NCI-H128 (cell line): ENCODE measurements around the gene PYY.
"Not testable (repeated sequence)": the region's sequence is repeated elsewhere in the genome, so short reads cannot be mapped to it uniquely, and the experiment has no call there.

ENCODE experiments used
- DNase-seq: peaks from one replicate; lab custom pipeline; 2025; ENCODE audit not compliant: unreplicated experiment; lab: John Stamatoyannopoulos, UW

Gene PYY

GRCh38 chr17:43979011-43979410 lies 25.3 kb upstream of the PYY start:
- DNase-seq: no peak

GRCh38 chr17:43978078-43978477 lies 24.3 kb upstream of the PYY start:
- DNase-seq: no peak

- DNase-seq: no peak
These were observed 23.5 kb upstream of the PYY start for GRCh38 chr17:43976963-43977837.

DNA sequence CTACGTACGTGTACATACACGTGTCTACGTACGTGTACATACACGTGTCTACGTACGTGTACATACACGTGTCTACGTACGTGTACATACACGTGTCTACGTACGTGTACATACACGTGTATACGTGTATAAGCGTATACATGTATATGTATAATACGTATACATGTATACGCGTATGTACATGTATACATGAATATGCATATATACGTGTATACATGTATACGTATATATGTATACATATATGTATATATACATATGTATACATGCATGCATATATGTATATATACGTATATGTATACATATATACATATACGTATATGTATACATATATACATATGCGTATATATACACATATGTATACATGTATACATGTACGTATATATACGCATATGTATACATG lies 22.2 kb upstream of the PYY start:
- no peak for DNase-seq

DNA sequence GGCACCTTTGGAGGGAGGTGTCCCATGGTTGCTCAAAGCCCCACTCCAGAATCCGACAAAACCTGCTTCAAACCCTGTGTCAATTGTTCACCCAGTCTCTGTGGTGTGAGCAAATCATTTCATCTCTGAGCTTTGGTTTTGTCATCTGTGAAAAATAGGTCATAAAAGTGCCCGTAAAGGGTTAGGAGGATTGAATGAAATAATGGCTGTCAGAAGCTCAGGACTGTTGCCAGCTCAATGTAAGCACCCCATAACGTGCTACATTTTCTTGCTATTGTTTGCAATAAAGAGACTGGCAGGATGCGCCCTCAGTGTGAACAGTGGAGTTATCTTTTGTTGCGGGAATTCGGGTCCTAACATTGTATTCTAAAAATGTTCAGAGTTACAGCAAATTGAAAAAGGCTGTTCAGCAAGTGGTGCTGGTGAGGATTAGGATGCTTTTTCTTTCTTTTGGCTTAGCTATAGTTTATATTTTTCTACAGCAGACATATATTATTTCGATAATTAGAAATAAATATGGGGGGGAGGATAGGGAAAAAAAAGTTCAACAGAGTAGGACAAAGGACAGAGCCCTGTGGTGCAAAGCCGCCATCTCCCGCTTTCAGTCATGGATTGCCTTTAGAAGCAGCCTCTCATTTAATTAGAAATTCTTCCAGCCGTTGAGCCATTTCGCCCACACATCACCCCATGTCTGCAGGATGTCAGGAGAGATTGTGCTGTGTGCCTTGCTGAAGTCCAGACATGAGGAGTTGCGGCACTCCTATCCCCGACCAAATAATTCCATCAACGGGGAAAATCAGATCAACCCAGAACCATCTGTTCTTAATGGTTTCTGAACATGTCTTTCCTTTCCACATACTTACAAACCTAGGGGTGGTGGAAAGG lies 20.9 kb upstream of the PYY start:
- DNase-seq: no peak

- DNase-seq: not testable (repeated sequence)
These were observed 18.9 kb upstream of the PYY start for GRCh38 chr17:43972444-43973212.

GRCh38 chr17:43971436-43971835 lies 17.7 kb upstream of the PYY start:
- not testable (repeated sequence) for DNase-seq

DNA sequence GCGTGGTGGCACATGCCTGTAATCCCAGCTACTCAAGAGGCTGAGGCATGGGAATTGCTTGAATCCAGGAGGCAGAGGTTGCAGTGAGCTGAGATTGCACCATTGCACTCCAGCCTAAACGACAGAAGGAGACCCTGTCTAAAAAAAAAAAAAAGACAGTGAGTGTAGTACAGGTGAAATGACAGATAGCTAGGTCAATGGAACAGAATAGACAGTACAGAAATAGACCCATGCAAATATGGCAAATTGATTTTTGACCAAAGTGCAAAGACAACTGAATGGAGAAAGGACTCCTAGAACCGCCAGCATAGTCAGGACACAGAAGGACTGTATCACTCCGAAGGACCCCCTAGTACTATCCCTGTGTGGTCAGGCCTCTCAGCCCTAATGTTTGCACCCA lies 16.6 kb upstream of the PYY start:
- DNase-seq: no peak

DNA sequence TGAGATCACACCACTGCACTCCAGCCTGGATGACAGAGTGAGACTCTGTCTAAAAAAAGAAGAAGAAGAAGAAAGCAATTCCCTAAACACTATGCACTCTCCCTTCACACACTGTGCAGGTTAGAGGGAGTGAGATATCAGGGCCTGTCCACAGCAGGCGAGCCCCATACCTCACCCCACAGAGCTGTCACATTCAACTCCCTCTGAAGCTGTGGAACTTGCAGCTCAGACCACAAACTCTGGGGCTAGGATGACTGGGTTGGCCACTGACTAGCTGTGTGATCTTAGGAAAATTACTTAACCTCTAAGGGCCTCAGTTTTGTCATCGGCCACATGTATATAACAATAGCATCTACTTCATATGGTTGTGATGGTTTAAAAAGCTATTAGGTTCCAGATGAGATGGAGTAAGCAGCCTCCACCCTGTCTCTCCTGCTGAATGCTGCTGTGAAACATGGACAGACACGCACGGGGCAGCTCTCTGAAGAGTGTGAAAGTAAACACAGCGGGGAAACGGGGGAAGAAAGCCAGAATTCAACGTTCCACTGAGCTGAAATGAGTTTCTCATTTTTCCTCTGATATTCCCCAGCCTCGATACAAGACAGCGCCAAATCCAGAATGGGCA lies 13.6 kb upstream of the PYY start:
- DNase-seq: no peak

GRCh38 chr17:43966276-43966675 lies 12.5 kb upstream of the PYY start:
- no peak for DNase-seq

- no peak for DNase-seq
These were observed 8.7 kb upstream of the PYY start for GRCh38 chr17:43962479-43962878.

DNA sequence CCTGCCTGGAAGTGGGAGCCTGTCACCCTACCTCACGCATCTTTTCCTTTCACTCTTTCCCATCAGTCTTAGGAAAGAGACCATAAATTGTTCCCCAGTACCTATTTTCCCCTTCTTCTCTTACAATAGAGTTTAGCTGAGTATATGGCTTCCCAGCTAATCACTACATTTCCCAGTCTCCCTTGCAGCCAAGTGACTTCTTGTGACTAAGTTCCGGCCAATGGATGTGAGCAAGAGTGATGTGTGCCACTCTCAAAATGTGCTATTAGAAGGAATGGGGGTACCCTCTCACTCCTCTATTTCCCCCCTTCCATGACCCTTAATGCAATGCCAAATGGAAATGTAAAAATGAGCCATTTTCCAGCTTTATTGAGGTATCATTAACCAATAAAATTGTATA lies 8.2 kb upstream of the PYY start:
- no peak for DNase-seq

DNA sequence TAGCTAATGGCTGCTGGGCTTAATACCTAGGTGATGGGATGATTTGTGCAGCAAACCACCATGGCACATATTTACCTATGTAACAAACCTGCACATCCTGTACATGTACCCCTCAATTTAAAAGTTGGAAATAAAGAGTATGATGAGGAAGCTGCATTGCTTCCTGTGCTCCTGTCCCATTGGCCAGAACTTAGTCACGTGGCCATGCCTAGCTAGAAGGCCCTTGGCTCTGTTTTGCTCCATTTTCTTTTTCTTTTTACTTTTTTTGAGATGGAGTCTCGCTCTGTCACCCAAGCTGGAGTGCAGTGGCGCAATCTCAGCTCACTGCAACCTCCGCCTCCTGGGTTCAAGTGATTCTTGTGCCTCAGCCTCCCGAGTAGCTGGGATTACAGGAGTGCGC lies 7.6 kb upstream of the PYY start:
- not testable (repeated sequence) for DNase-seq

- no peak for DNase-seq
These were observed 5.1 kb upstream of the PYY start for GRCh38 chr17:43958748-43959352.

DNA sequence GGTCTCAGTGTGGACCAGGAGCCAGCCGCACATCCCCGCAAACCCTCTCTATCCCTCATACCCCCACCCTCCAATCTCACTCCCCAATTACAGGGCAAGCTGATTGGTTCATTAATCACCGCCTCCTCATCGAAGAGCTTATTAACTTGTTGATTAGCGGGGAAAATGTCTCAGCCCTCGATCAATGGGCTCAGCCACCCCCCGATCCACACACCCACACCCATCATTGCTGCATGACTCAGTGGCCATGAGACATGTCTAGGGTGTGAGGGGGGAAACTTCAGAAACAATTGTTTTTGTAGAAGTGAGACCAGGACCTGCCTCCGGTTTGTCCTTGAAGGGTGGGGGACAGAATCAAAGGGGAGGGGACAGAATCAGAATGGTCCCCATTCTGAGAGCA lies 2.5 kb upstream of the PYY start:
- no peak for DNase-seq

- DNase-seq: no peak
These were observed 745 bp downstream of the PYY start for GRCh38 chr17:43952724-43953666.

DNA sequence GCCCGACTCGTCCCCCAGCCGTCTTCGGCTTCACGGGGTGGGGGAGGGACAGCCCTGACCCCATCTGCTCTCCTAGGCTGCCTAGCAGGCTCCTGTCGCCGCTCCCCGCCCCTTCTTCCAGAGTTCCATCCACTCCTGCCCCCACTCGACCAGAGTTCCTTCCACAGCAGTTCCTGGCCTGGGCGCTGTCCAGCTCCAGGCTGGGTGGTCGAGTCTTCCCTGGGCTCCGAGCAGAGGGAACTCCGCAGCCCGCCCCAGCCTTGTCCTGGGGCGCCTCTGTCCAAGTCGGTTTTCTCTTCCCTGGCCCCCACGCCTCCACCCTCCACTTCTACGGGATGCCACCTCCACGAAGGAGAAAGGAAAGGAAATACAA lies 1.4 kb downstream of the PYY start:
- DNase-seq: no peak

GRCh38 chr17:43951750-43952149 lies 2.0 kb downstream of the PYY start:
- no peak for DNase-seq

DNA sequence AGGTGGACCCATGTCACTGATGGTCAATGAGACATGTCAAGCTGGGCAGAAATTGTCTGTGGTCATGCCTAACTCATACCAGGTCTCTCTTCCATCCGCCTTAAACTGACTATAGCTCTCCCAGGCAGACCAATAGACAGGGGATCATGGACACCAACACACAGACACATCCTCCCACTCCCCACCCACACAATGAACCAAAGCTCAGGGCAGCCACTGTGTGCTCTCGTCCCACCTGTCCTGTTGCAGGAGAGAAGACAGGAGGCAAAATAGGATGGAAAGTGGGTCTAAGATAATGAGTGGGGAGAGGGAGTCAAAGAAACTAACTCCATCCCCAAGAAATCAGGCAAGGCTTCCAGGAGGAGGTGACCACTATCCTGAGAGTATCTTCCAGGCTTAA lies 3.2 kb downstream of the PYY start:
- no peak for DNase-seq
